ENCODE data around the gene SH3GL3.

SH3GL3 gene

DNA sequence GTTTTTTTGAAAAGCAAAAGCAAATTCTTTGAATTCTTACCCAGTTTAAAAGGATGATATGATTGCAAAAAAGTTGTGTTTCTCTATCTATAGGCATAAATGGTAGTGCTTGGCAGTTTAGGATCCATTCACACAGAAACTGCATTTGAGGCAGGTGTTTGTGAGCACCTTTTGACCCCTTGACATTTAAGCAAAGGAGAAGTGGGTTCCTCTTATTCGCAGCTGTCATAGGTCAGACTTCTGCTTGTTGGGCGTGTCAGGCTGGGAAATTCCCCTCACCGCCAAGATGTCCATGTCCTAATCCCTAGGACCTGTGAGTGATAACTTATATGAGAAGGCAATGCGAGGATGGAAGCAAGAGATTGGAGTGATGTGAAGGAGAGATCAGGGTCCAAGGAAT, 67.4 kb downstream of the SH3GL3 start:
- DNase-seq = no peak

DNA sequence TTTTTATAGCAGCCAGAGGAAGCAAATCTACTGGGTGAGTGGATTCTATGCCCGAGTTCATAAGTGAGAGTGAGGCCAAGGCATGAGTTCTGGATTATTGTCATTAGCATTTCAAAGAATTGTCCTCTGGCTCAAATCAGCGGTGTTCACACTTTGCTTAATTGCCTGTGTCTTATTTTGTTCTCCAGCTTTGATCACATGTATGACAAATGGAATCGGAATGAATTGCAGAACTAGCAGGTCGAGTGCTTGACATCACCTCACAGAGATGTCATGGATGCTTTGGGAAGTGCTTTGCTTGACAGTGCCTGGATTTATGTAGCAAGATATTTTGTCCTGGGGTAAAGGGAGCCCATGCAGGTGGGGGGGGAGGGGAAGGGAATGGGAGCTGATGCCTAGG, 68.0 kb downstream of the SH3GL3 start:
- DNase-seq = no peak

DNA sequence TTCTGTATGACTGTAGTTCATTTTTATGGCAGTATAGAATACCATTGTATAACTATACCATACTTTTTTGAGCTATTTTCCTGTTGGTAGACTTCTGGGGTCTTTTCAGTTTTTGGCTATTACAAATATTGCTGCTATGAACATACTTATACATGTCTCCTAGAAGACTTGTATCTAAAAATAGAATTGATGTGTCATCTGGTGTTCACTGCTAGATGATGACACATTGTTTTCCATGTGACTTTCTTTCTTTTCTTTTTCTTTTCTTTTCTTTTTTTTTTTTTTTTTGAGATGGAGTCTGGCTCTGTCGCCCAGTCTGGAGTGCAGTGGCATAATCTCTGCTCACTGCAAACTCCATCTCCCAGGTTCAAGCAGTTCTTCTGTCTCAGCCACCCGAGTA, 69.8 kb downstream of the SH3GL3 start:
- DNase-seq = no peak

DNA sequence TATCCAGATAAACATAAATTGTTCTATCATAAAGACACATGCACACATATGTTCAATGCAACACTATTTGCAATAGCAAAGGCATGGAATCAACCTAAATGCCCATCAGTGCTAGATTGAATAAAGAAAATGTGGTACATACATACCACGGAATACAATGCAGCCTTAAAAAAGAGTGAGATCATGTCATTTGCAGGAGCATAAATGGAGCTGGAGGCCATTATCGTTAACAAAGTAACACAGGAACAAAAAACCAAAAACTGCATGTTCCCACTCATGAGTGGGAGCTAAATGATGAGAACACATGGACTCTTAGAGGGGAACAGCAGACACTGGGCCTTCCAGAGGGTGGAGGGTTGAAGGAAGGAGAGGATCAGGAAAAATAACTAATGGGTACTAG, 79.2 kb downstream of the SH3GL3 start:
- DNase-seq = no peak

DNA sequence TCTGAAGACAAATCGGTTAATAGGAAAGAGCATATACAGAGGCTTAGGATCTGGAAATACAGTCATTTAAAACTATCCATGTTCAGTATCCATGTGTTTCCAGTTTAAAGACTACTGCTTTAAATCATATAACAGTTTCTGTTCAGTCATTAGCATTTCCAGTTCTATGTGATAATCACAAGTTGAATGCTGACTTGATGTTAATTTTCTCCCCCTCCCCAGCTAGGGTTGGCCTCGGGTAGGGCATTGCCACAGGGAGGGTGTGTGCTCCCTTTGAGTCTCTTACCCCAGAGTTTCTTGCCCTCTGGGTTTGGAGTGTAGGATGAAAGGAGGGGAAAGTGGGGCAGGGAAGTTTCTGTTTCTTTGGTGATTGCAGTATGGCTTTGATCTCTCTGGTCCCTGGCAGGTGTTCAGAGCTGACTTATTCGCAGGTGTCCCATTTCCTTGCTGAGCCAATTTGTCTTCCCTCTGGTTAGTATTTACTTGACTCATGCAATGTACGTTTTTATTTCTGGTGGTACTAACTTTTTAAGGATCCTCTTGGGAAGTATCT, 86.3 kb downstream of the SH3GL3 start:
- DNase-seq = no peak

DNA sequence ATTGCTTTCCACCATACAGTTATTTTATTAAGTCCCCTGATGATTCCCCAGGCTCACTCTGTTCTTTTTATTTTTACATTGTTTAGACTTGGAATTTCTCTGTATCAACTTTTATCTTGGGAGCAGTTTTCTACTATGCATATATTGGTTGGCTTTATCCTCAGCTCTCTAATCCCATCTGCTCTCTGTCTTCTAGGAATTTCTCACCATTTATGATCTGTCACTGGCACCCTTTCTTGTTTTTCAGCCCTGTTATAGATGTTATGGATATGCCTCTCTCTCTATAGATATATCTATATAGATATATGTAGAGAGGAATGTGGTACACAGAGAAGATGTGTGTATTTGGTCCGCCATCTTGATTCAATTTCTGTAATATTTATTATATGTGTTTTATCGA, 90.5 kb downstream of the SH3GL3 start:
- DNase-seq = no peak

DNA sequence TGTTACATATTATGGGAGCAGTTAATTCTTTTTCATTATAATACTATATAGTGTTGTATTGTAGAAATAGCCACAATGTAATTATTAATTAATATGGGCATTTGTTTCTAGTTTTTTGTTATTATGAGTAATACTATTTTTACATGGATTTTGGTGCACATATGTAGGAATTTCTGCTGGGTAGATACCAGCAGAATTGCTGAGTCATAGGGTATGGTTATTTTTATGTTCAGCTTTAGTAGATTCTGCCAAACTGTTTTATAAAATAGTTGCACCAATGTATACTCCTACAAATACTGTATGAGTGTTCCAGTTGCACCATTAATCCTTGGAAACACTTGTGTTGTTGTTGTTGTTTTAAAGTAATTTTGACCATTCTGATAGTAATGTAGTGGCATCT, 91.5 kb downstream of the SH3GL3 start:
- no peak for DNase-seq

DNA sequence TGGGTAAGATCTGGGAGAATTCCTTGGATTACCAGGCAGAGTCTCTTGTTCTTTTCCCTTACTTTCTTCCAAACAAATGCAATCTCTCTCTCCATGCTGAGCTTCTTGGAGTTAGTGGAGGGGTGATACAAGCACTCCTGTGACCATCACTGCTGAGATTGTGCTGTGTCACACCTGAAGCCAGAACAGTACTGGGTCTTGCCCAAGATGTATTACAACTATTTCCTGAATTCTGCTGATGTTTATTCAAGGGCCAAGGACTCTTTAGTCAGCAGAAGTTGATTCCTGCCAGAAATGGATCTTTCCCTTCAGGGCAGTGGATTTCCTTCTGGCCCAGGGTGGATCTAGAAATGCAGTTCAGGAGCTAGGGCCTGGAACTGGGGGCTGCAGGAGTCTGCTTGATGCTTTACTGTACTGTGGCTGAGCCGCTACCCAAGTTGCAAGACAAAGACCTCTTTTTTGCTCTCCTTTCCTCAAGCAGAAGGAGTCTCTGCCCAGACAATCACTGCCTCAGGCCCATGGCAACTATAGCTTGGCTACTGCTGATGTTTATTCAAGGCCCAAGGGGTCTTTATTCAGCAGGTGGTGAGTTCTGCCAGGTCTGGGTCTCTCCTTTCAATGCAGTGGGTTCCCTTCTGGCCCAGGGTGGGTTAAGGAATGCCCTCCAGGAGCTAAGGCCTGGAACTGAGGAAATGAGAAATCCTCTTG, 98.8 kb downstream of the SH3GL3 start:
- no peak for DNase-seq

DNA sequence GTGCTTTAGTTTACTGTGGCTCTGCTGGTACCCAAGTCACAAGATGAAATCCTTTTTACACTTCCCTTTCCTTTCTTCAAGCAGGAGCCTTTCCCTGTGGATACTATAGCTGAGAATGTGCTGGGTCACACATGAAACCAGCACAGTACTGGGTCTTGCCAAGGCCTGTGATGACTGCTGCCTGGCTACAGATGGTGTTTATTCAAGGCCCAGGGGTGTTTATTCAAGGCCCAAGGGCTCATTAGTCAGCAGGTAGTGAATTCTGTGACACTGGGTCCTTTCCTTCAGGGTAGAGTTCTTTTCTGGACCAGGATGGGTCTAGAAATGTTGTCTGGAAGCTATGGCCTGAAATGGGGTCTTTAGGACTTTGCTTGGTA, 99.4 kb downstream of the SH3GL3 start:
- no peak for DNase-seq

DNA sequence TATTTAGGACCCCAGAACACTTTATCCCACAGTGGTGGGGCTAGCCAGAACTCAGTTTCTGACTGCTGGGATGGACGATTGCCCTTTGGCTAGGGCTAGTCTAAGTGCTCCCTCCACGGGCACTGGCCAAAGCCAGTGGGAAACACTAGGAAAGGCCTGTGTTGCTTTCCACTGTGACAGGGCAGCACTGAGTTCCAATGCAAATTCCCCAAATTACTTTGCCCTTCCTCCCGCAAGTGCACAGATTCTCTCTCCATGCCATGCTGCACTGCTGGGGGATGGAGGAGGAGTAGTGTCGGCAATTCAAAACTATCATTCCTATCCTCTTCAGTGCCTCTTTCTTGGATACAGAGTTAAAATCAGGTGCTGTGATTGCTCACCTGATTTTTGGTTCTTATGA, 100.0 kb downstream of the SH3GL3 start:
- DNase-seq = no peak

DNA sequence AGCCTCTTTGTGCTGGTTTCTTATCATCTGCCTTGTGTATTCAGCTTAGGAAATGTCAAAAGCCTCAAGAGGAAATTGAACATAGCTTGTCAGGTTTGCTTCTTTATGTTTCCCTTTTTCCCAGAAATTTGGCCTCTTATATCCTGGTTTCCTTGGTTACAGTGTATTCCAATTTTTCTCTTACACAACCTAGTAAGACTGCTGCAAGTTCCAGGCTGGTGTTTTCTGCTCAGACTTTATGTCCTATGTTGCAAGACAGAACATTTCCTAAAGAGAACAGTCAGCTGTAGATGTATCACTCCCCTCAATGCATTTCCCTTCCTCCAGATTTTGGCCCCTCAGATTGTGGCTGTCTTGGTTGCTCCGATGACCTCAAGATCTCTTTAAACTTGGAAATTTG, 102.5 kb downstream of the SH3GL3 start:
- DNase-seq = no peak

DNA sequence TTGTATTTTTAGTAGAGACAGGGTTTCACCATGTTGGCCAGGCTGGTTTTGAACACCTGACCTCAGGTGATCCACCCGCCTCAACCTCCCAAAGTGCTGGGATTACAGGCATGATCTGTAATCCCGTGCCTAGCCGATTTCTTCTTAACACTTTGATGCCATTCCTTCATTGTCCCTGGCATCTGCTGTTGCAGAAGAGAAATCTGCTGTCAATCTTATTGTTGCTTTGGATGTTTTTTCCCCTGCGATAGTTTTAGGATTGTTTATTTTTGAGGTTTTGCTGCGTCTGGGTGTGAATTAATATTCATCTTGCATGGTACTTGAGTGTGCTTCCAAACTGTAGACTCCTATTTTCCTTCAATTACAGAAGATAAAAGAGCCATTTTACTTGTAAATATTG, 107.4 kb downstream of the SH3GL3 start:
- no peak for DNase-seq

DNA sequence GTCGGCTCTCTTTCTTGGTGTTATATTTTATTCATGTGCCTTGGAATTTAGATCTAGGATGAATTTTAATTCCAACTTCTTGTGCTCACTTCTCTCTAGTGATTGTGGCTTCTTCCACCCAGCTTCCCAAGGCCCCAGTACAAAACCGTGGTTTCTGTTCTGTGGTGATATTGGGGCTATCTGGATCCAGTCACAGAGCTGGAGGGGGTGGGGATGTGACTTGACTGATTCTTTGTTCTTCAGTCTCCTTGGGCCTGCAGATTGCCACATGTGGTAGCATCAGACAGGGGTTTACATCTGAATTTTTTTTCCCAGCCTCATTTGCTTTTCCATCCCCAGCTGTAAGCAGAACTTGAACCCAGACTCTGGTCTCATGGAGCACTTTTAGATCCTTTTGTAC, 108.2 kb downstream of the SH3GL3 start:
- DNase-seq = no peak

DNA sequence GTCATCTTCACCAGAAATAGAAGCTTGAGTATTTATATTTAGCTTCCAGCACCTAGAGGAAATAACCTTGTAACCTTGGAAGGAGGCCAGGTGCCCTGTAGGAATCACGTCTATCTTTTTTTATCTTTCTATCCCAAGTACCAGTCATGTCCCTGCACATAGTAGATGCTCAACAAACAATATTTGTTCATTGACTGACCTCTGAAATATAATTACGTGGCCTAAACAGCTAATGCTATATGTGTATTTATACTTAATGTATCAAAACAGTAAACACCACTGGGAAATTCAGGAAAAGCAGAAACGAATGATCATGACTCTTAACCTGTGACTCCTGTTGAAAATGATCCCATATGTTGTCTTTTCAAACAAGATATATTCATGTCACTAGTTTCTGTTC, 108.9 kb downstream of the SH3GL3 start:
- DNase-seq = no peak

DNA sequence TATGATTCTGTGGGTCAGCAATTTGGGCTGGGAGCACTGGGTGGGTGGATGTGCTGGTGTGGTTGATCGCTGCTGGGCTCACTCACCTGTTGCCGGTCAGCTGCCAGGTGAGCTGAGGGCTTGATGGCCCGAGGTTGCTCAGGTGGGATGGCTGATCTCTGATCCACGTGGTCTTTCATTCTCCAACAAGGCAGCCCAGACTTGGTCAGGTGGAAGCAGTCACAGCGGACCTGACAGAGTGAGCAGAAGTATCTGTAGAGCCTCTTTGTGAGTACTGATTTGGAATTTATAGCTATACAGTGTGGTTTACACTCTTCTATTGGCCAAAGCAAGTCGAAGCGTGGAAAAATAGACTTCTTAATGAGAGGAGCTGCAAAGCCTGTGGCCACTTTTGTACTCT, 109.6 kb downstream of the SH3GL3 start:
- DNase-seq = no peak

DNA sequence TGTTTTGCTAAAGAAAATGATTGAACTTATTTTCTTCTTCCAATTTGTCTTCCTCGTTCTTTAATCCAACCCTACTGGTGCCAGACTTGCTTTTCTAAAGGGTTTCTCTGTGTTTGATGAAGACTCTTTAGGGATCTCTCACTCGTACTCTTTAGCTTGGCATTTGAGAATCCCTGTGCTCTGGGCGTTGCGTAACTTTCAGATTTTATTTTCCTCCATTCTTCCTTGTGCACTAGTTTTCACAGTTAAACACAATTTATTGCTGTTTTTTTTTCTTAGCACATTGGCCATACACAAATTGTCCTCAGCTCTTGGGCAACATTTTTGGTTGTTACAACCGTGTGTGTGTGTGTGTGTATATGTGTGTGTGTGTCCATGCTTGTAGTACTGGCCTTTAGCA, 111.0 kb downstream of the SH3GL3 start:
- no peak for DNase-seq

DNA sequence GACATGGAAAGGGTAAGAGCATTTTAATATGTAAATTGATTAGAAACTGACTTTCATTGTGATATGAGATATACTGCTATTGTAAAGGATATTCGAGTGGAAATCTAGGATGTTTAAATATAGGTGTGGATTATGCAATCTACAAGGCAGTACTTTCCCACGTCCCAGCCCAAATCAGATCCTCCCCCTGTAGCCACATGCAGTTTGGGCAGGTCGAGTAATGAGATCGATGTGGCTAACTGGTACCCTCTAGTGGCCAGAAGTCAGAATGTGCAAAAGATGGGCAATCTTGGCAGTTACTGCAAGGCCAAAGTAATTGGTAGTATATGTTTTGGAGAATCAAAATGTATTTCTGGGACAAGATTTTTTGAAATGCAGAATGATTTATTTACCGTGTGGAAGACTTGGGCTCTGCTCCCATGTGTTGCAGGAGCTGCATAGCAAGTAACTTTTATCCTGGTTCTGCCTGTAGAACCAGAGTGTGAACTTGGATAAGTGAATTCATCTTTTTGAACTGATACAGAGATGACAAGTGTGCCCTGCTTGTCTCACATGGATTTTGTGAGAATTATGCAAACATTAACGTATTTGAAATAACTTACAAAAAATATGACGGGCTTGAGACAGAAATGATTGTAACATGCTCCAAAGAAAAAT, 112.3 kb downstream of the SH3GL3 start:
- DNase-seq = no peak

DNA sequence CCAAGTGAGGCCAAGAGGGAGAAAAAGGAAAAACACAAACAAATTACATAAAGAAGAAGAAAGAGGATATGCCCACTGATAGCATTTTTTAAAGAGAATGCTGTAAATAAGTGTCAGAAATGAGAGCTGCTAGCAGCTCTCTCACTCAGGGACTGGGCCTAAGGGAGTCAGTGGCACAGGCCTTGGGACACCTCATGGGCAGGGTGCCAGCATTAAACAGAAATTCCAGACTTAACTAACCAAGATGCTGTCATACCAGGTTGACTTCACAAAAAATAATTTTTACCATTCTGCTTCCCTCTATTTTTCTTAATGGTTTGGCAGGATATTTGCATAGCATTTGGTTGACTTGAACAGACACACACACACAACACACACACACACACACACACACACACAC, 114.5 kb downstream of the SH3GL3 start:
- no peak for DNase-seq

DNA sequence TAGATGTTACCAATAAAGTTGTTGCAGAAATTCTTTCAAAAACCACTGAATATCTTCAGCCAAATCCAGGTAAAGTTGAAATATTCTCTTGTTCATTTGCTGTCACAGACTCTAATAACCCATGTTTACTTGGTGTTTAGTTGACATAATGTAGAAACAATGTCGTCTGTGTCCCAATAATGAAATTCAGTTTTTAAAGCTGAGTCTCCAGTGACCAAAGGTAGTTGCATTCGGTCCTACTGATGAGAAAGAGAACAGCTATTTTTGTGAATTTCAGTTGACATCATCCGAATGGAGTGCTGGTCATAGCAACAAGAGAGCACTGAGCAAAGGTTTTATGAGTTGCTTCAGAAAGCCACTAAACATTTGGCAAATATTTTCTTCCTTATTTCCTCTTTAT, 118.0 kb downstream of the SH3GL3 start:
- DNase-seq = no peak

DNA sequence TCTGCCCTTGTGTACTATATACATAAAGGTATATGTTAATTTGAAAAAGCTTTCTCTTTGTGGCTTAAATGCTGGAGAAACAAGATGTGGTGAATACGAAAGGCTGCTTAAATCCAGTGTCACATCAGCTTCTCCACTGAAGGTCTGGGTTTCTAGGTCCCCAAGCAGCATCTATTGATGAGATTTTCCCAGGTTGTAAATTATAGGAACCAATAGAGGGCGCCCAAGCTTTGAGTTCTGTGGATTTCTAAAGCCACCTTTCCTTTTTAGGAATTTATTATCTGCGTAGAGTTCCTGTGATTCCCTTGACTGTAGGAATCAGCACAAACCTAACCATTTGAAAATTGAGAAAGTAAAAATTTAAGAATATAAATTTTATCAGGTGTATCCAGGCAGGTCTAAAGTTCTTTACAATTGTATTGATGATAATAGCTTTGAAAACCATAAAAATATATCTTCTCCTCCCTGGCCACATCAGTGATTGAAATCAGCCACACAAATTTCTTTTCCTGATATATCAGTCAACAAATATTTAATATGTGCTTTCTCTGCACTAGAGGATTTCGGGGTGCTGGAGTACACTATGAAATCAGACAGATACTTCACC, 118.5 kb downstream of the SH3GL3 start:
- no peak for DNase-seq

DNA sequence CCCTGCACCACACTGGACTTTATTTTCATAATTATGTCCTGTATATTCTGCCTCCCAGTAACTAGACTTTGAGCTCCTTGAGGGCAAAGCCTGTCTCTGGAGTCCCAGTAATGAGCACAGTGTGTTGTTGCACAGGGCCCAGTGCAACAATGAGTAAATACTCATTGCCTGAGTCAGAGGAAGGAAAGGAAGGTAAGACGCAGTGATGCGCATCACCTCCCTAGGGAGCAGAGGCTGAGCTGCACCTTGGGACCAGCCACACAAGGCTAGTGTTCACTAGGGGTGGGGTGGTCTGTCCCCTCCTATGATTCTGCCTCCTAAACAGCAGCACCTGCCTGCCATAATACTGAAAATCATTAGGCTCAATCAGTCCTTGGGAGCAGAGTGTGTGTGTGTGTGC, 120.2 kb downstream of the SH3GL3 start:
- no peak for DNase-seq

DNA sequence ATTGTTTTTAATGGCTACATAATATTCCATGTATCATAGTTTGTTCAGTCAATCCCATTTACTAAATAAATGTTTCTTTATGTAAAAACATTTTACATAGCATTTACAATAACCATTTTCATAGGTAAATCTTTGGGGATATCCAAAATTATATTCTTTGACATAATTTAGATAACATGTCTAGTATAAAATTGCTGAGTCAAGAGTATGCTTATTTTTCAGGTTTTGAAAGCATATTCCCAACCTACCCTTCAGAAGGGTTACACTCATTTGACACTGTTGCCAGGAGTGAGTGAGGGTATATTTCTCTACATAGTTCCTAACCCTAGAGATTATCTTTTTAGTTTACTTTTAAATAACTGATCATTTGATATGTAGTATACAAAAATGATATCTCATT, 122.2 kb downstream of the SH3GL3 start:
- no peak for DNase-seq

DNA sequence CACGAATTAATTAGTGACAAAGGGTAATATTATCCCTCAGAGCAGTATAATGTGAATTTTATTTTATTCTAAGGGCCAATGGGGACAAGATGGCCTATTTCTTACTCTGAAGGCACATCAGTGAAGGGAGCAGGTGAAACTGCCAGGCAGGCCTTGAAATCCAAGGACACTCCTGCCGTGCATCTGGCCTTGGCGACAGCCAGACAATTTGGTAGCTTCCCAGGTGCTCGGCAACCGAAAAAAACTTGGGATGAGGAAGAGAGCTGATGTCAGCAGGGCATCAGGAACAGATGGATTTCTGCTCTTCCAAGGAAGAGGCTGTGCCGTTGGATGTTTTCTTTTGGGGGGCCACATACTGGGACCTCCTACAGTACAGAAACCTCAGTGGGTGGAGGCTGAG, 123.6 kb downstream of the SH3GL3 start:
- DNase-seq = no peak
